HG03135 (cell line): Measurements from ENCODE around the gene TMTC2.
"Not testable (repeated sequence)": the region's sequence is repeated elsewhere in the genome, so short reads cannot be mapped to it uniquely, and the experiment has no call there.

ENCODE experiments used
- ATAC-seq: cut with Tn5 transposase; IDR thresholded peaks from one replicate; pipeline ENCODE4 v1.9.1; 2021; ENCODE audit warnings: mild to moderate bottlenecking, moderate library complexity; ENCODE audit not compliant: unreplicated experiment

TMTC2 gene

GRCh38 chr12:83059107-83059506 lies 372.4 kb downstream of the TMTC2 start:
- ATAC-seq, result no peak

- no peak for ATAC-seq
These were observed 378.9 kb downstream of the TMTC2 start for GRCh38 chr12:83065562-83065961.

- no peak for ATAC-seq
These were observed 381.3 kb downstream of the TMTC2 start for GRCh38 chr12:83067981-83068380.

- no peak for ATAC-seq
These were observed 387.7 kb downstream of the TMTC2 start for GRCh38 chr12:83074358-83074894.

- ATAC-seq, result no peak
These were observed 388.8 kb downstream of the TMTC2 start for GRCh38 chr12:83075471-83075870.

GRCh38 chr12:83077041-83077440 lies 390.3 kb downstream of the TMTC2 start:
- no peak for ATAC-seq

- no peak for ATAC-seq
These were observed 396.1 kb downstream of the TMTC2 start for GRCh38 chr12:83082690-83083276.

GRCh38 chr12:83083616-83084015 lies 396.9 kb downstream of the TMTC2 start:
- ATAC-seq, result no peak

- ATAC-seq, result no peak
These were observed 398.0 kb downstream of the TMTC2 start for GRCh38 chr12:83084516-83085234.

- no peak for ATAC-seq
These were observed 399.3 kb downstream of the TMTC2 start for GRCh38 chr12:83086023-83086422.

GRCh38 chr12:83089575-83089974 lies 402.9 kb downstream of the TMTC2 start:
- no peak for ATAC-seq

GRCh38 chr12:83092129-83092528 lies 405.4 kb downstream of the TMTC2 start:
- no peak for ATAC-seq

- no peak for ATAC-seq
These were observed 405.9 kb downstream of the TMTC2 start for GRCh38 chr12:83092606-83093005.

- no peak for ATAC-seq
These were observed 406.7 kb downstream of the TMTC2 start for GRCh38 chr12:83093426-83093825.

GRCh38 chr12:83097643-83098342 lies 411.1 kb downstream of the TMTC2 start:
- no peak for ATAC-seq

GRCh38 chr12:83099436-83099835 lies 412.7 kb downstream of the TMTC2 start:
- no peak for ATAC-seq

GRCh38 chr12:83102499-83102898 lies 415.8 kb downstream of the TMTC2 start:
- no peak for ATAC-seq

- ATAC-seq, result no peak
These were observed 420.2 kb downstream of the TMTC2 start for GRCh38 chr12:83106873-83107272.

GRCh38 chr12:83110424-83110823 lies 423.7 kb downstream of the TMTC2 start:
- no peak for ATAC-seq

- ATAC-seq, result no peak
These were observed 427.2 kb downstream of the TMTC2 start for GRCh38 chr12:83113945-83114344.

GRCh38 chr12:83114966-83115365 lies 428.3 kb downstream of the TMTC2 start:
- no peak for ATAC-seq

GRCh38 chr12:83117926-83118325 lies 431.2 kb downstream of the TMTC2 start:
- ATAC-seq, result not testable (repeated sequence)
